Ishikawa (cell line): ENCODE data around the gene FDXR.

ENCODE experiments used
- CEBPB ChIP-seq: IDR thresholded peaks from 2 replicates; pipeline ENCODE4 v1.6.1; 2012
- CREB1 ChIP-seq: IDR thresholded peaks from 2 replicates; pipeline ENCODE4 v1.6.1; 2012; ENCODE audit warnings: low read depth
- EGR1 ChIP-seq: IDR thresholded peaks from 2 replicates; pipeline ENCODE4 v1.6.1; 2012
- EP300 ChIP-seq: IDR thresholded peaks from 2 replicates; pipeline ENCODE4 v1.6.1; 2012; ENCODE audit warnings: borderline replicate concordance
- FOXM1 ChIP-seq: IDR thresholded peaks from 2 replicates; pipeline ENCODE4 v1.6.1; 2012; ENCODE audit warnings: low read depth, borderline replicate concordance
- NFIC ChIP-seq: IDR thresholded peaks from 2 replicates; pipeline ENCODE4 v1.6.1; 2012
- RAD21 ChIP-seq: IDR thresholded peaks from 2 replicates; pipeline ENCODE4 v1.6.1; 2012; ENCODE audit warnings: low read depth
- TAF1 ChIP-seq: IDR thresholded peaks from 2 replicates; pipeline ENCODE4 v1.6.1; 2012; ENCODE audit warnings: low read depth, mild to moderate bottlenecking
- TCF12 ChIP-seq: IDR thresholded peaks from 2 replicates; pipeline ENCODE4 v1.6.1; 2012; ENCODE audit warnings: low read depth
- TEAD4 ChIP-seq: IDR thresholded peaks from 2 replicates; pipeline ENCODE4 v1.6.1; 2012
- USF1 ChIP-seq: IDR thresholded peaks from 2 replicates; pipeline ENCODE4 v1.6.1; 2012
- YY1 ChIP-seq: IDR thresholded peaks from 2 replicates; pipeline ENCODE4 v1.6.1; 2012; ENCODE audit warnings: low read depth
- ZBTB7A ChIP-seq: IDR thresholded peaks from 2 replicates; pipeline ENCODE4 v1.6.1; 2012; ENCODE audit warnings: low read depth
- TF ChIP-seq, protein P1 (sequence below): IDR thresholded peaks from 2 replicates; pipeline ENCODE4 v1.6.1; 2012
- TF ChIP-seq, protein P2 (sequence below): IDR thresholded peaks from 2 replicates; pipeline ENCODE4 v1.6.1; 2012; ENCODE audit warnings: low read depth, mild to moderate bottlenecking

FDXR gene

DNA sequence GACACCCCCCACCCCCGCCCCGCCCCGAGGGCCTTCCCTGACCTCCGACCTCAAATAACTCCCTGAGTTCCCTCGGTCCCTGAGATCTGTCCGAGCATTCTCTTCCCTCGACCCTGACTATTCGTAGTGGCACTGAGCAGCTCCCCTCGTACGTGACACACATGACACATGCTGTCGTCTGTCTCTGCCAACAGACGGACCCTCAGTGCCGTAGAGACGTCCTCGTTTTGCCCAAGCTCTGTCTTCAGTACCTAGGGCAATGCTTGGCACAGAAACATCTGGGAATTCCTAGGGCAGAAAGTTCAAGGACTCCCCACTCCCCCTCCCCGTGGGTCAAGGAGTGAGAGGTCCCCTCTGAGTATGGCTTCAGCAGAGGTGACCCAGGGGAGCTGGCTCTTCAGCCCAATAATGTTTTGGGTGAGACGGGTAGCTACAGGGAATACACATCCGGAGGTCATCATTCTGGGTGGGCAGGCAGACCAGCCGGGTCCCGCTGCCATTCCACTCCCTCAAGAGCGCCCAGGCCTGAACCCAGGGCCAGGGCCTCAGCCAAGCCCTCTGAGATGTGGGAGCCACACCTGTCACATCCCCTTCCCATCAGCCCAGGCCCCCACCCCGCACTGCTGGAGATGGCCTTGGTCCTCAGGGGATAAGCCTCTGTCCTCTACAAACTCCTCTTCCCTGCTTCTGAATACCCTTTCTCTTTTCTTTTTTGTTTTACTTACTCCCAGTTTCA, 21.3 kb upstream of the FDXR start:
- TF ChIP-seq FOXM1 (no peak), ZBTB7A (no peak), YY1 (no peak)

GRCh38 chr17:74892974-74893911, 20.4 kb upstream of the FDXR start, which contains the start of gene FADS6:
Gene FADS6 (minus strand): TSS chr17:74893633. CDS start chr17:74893595, 38 bp downstream.
- TF ChIP-seq FOXM1, result no peak
- TF ChIP-seq NFIC, result no peak
- TF ChIP-seq USF1, result peak; percentile 30; the same call in 1 of the 2 replicates

GRCh38 chr17:74892013-74892841, 19.4 kb upstream of the FDXR start:
- TF ChIP-seq EGR1, result no peak
- TF ChIP-seq, protein P1, sequence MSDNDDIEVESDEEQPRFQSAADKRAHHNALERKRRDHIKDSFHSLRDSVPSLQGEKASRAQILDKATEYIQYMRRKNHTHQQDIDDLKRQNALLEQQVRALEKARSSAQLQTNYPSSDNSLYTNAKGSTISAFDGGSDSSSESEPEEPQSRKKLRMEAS, result no peak
- TF ChIP-seq RAD21, result no peak
- no peak for TF ChIP-seq TEAD4
- TF ChIP-seq TCF12, result no peak
- TF ChIP-seq EP300, result no peak

GRCh38 chr17:74890554-74890953, 17.8 kb upstream of the FDXR start:
- no peak for TF ChIP-seq TAF1
- no peak for TF ChIP-seq TEAD4
- no peak for TF ChIP-seq RAD21
- TF ChIP-seq NFIC, result no peak
- TF ChIP-seq, protein P2, sequence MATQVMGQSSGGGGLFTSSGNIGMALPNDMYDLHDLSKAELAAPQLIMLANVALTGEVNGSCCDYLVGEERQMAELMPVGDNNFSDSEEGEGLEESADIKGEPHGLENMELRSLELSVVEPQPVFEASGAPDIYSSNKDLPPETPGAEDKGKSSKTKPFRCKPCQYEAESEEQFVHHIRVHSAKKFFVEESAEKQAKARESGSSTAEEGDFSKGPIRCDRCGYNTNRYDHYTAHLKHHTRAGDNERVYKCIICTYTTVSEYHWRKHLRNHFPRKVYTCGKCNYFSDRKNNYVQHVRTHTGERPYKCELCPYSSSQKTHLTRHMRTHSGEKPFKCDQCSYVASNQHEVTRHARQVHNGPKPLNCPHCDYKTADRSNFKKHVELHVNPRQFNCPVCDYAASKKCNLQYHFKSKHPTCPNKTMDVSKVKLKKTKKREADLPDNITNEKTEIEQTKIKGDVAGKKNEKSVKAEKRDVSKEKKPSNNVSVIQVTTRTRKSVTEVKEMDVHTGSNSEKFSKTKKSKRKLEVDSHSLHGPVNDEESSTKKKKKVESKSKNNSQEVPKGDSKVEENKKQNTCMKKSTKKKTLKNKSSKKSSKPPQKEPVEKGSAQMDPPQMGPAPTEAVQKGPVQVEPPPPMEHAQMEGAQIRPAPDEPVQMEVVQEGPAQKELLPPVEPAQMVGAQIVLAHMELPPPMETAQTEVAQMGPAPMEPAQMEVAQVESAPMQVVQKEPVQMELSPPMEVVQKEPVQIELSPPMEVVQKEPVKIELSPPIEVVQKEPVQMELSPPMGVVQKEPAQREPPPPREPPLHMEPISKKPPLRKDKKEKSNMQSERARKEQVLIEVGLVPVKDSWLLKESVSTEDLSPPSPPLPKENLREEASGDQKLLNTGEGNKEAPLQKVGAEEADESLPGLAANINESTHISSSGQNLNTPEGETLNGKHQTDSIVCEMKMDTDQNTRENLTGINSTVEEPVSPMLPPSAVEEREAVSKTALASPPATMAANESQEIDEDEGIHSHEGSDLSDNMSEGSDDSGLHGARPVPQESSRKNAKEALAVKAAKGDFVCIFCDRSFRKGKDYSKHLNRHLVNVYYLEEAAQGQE, result no peak
- TF ChIP-seq, protein P1, result no peak
- no peak for TF ChIP-seq CEBPB
- TF ChIP-seq EGR1, result no peak
- no peak for TF ChIP-seq USF1
- TF ChIP-seq EP300, result no peak
- no peak for TF ChIP-seq CREB1
- no peak for TF ChIP-seq ZBTB7A

DNA sequence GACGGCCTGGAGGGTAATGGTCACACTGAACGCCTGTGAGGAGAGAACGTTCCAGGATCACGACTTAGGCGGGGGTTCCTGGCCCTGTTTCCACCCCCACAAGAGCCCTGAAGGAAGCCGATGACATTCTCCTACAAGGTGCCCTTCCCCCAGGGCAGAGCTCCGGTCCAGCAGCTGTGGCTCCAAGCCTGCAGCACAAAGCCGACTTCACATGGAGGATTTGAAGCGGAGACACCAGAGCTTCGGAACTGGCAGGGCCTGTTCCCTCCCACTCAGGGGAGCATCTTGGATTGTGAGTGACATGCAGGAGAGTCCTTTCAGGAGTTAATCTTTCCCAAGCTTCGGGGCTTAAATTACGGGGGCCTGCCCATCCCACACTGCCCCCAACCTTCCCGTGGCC, 15.7 kb upstream of the FDXR start:
- TF ChIP-seq, protein P2, result no peak

DNA sequence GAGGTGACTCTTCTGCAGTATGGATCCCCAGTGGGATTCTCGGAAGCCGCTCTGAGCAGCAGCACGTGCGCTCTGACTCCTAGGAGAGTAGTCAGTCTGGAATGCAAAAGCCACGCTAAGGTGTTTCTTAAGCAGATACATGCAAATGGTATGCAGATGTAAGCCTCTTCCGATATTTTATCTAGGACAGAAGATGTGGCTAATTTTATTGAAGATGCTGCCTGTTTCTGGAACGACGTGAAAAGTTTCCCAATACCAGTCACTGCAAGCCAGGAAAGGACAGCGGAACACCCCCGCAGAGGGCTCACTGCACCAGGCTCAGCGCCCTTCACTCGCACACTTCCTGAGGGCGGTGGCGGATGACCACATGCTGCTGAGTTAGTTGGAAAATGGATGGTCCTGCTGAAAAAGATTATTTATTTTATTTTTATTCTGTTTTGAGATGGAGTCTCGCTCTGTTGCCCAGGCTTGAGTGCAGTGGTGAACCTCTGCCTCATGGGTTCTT, 10.5 kb upstream of the FDXR start:
- TF ChIP-seq EGR1 (no peak), NFIC (no peak), USF1 (no peak), CEBPB (no peak), ZBTB7A (no peak), FOXM1 (no peak), YY1 (no peak), TAF1 (no peak), CREB1 (no peak), TCF12 (no peak), TEAD4 (no peak)
- TF ChIP-seq, protein P1, result no peak
